ENCODE data around the gene SIRT6.
"Not testable (repeated sequence)": the region's sequence is repeated elsewhere in the genome, so short reads cannot be mapped to it uniquely, and the experiment has no call there.

The SIRT6 gene

DNA sequence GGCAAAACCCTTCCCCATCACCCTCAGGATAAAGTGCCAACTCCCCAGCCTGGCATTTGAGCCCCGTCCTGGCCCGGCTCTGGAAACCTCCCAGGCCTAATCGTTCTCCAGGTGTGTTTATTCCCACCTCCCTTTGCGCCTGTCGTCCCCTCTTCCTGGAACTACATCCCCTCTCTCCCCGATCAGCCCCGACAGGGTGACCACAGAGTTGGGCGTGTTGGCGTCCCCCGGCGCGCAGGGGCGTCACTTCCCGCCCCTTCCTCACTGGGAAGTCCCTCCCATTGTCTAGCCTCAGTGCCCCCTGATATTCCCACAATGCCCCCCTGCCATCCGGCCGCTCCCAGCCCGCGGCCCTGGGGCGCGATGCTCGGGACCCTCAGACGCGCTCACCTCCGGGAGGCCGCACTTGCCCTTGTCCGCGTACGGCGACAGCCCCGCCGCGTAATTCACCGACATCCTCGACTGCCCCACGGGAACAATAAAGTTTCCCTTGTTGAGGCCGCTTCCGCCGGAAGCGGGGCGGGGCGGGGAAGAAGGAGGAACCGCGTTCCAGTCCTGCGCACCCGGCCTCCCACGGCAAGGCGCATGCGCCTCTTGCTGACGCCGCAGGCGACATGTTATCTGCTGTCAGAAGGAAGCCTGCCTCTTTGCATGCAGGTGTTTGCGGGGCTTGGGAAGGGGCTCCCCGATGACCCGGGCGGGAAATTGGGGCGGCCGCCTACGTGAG lies at the start of gene SIRT6, which contains the start of gene ANKRD24:
Gene SIRT6, minus strand, starts transcription at position 480 of the 727 bp plus-strand sequence. Its CDS starts 24 bp downstream, at position 456.
Gene ANKRD24, plus strand, starts transcription at position 606 of the 727 bp plus-strand sequence. CDS start 3,737 bp downstream, outside the sequence.
- Histone ChIP-seq H3K36me3 (ENCODE audit: control insufficient read depth, insufficient read depth, low read length) (peaks cover 5% of the 10 kb centered on the region; the same call in 1 of the 2 replicates), H3K27ac (ENCODE audit: low read depth, low read length) (peak within 1 kb of the TSS; percentile 50; the same call in 1 of the 2 replicates), H3K9ac (ENCODE audit: low read length) (peak within 1 kb of the TSS; percentile 86)

DNA sequence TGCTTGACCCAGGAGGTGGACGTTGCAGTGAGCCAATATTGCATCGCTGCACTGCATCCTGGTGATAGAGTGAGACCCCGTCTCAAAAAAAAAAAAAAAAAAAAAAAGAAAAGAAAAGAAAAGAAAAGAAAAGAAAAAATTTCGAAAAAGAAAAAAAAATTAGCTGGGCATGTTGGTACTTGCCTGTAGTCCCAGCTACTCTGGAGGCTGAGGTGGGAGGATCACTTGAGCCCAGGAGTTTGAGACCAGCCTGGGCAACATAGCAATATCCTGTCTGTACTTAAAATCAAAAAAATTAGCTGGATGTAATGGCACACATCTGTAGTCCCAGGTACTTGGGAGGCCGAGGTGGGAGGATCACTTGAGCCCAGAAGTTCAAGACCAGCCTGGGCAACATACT lies 49.8 kb upstream of the SIRT6 start:
- H3K4me1 ChIP-seq (ENCODE audit: control insufficient read depth, insufficient read depth, low read length); H3K4me3 ChIP-seq (ENCODE audit: low read depth, low read length); H3K36me3 ChIP-seq (ENCODE audit: control insufficient read depth, insufficient read depth, low read length); H3K9me3 ChIP-seq (ENCODE audit: control insufficient read depth, insufficient read depth, low read depth, low read length); H3K27ac ChIP-seq (ENCODE audit: low read depth, low read length); H3K9ac ChIP-seq (ENCODE audit: low read length): not testable (repeated sequence)
- peaks cover 11% of the 10 kb centered on the region for H3K27me3 ChIP-seq (ENCODE audit: control insufficient read depth, insufficient read depth, low read length)

More for the DNA sequence above, at the start of gene SIRT6, which contains the start of gene ANKRD24:
- Histone ChIP-seq H3K9me3 (ENCODE audit: control insufficient read depth, insufficient read depth, low read depth, low read length) (no peaks in the 10 kb centered on the region), H3K4me1 (ENCODE audit: control insufficient read depth, insufficient read depth, low read length) (peaks cover 8% of the 10 kb centered on the region; the same call in 1 of the 2 replicates), H3K27me3 (ENCODE audit: control insufficient read depth, insufficient read depth, low read length) (no peaks in the 10 kb centered on the region), H3K4me3 (ENCODE audit: low read depth, low read length) (peak within 1 kb of the TSS; percentile 91)

DNA sequence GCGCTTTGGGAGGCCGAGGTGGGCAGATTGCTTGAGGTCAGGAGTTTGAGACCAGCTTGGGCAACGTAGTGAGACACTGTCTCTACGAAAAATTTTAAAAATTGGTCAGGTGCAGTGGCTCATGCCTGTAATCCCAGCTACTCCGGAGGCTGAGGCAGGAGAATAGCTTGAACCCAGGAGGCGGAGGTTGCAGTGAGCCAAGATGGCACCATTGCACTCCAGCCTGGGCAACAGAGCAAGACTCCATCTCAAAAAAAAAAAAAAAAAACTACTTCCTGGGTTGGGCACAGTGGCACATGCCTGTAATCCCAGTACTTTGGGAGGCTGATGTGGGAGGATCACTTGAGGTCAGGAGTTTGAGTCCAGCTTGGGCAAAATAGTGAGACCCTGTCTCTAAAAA lies 49.2 kb upstream of the SIRT6 start:
- H3K9me3 ChIP-seq (ENCODE audit: control insufficient read depth, insufficient read depth, low read depth, low read length); H3K9ac ChIP-seq (ENCODE audit: low read length); H3K27ac ChIP-seq (ENCODE audit: low read depth, low read length): not testable (repeated sequence)

DNA sequence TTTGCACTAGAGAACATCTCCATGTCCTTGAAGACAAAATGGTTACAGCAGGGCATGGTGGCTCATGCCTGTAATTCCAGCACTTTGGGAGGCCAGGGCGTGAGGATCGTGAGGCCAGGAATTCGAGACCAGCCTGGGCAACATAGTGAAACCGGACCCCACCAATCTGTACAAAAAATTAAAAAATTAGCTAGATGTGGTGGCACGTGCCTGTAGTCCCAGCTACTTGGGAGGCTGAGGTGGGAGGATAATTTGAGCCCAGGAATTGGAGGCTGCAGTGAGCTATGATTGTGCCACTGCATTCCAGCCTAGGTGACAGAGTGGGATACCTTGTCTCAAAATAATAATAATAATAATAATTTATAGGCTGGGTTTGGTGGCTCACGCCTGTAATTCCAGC lies 47.9 kb upstream of the SIRT6 start:
- not testable (repeated sequence) for H3K4me1 ChIP-seq (ENCODE audit: control insufficient read depth, insufficient read depth, low read length); H3K27ac ChIP-seq (ENCODE audit: low read depth, low read length); H3K4me3 ChIP-seq (ENCODE audit: low read depth, low read length); H3K9ac ChIP-seq (ENCODE audit: low read length); H3K36me3 ChIP-seq (ENCODE audit: control insufficient read depth, insufficient read depth, low read length); H3K9me3 ChIP-seq (ENCODE audit: control insufficient read depth, insufficient read depth, low read depth, low read length)
- H3K27me3 ChIP-seq (ENCODE audit: control insufficient read depth, insufficient read depth, low read length), result peaks cover 11% of the 10 kb centered on the region

More for the DNA sequence above, 49.2 kb upstream of the SIRT6 start:
- not testable (repeated sequence) for H3K36me3 ChIP-seq (ENCODE audit: control insufficient read depth, insufficient read depth, low read length); H3K4me1 ChIP-seq (ENCODE audit: control insufficient read depth, insufficient read depth, low read length); H3K4me3 ChIP-seq (ENCODE audit: low read depth, low read length)
- peaks cover 11% of the 10 kb centered on the region for H3K27me3 ChIP-seq (ENCODE audit: control insufficient read depth, insufficient read depth, low read length)

DNA sequence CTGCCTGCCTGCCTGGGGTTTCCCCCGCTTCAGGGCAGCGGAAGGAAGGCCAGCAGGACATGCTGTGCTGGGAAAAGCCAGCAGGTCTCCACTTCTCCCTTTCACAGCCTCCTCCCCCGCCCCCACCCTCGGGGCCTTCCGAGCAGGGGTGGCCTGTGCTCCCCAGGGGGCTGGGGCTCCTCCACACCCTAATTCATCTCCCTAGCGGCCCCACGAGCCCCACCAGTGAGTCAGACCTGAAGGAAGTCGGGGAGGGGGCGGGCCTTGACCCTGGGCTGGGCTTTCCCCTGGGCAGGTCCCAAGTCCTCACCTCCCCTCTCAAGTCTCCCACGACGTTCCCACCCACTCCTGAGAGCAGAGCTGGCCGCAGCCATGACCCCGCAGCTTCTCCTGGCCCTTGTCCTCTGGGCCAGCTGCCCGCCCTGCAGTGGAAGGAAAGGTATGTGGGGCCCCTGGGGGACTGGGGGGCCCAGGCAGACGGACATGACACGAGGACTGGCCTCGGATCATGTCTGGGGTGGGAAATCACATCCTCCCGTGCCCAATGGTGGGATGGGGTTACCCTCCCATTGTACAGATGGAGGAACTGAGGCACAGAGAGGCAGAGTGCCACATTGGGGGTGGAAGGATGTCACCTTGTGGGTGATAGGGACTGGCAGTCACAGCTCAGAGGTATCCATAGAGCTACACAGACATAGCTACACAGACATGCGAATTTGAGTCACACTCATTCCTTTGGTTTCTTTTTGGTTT lies 47.0 kb upstream of the SIRT6 start, which contains the start of gene EBI3:
Gene EBI3, plus strand, starts transcription at position 345 of the 753 bp plus-strand sequence. Its CDS starts 28 bp downstream, at position 373.
- no peak within 1 kb of the TSS for H3K9ac ChIP-seq (ENCODE audit: low read length)
- H3K4me1 ChIP-seq (ENCODE audit: control insufficient read depth, insufficient read depth, low read length), result peaks cover 9% of the 10 kb centered on the region
- H3K36me3 ChIP-seq (ENCODE audit: control insufficient read depth, insufficient read depth, low read length), result no peaks in the 10 kb centered on the region
- H3K9me3 ChIP-seq (ENCODE audit: control insufficient read depth, insufficient read depth, low read depth, low read length), result no peaks in the 10 kb centered on the region
- peaks cover 11% of the 10 kb centered on the region for H3K27me3 ChIP-seq (ENCODE audit: control insufficient read depth, insufficient read depth, low read length)
- no peak within 1 kb of the TSS for H3K27ac ChIP-seq (ENCODE audit: low read depth, low read length)
- H3K4me3 ChIP-seq (ENCODE audit: low read depth, low read length), result peak within 1 kb of the TSS; percentile 32; the same call in 1 of the 2 replicates

DNA sequence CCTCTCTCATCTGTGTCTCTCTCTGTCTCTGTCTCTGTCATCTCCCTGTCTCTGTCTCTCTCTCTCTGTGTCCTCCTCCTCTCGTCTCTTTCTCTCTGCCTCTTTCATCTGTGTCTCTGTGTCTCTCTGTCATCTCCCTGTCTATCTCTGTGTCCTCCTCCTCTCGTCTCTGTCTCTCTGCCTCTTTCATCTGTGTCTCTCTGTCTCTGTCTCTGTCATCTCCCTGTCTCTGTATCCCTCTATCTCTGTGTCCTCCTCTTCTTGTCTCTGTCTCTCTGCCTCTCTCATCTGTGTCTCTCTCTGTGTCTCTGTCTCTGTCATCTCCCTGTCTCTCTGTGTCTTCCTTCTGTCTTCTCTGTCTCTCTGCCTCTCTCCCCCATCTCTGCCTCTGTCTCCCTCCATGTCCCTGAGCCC lies 46.4 kb upstream of the SIRT6 start:
- Histone ChIP-seq H3K4me3 (ENCODE audit: low read depth, low read length) (peak overlapping the region; percentile 32; the same call in 1 of the 2 replicates), H3K9ac (ENCODE audit: low read length) (no peak overlapping the region), H3K4me1 (ENCODE audit: control insufficient read depth, insufficient read depth, low read length) (peaks cover 9% of the 10 kb centered on the region), H3K27me3 (ENCODE audit: control insufficient read depth, insufficient read depth, low read length) (peaks cover 11% of the 10 kb centered on the region), H3K9me3 (ENCODE audit: control insufficient read depth, insufficient read depth, low read depth, low read length) (no peaks in the 10 kb centered on the region), H3K36me3 (ENCODE audit: control insufficient read depth, insufficient read depth, low read length) (no peaks in the 10 kb centered on the region), H3K27ac (ENCODE audit: low read depth, low read length) (no peak overlapping the region)

DNA sequence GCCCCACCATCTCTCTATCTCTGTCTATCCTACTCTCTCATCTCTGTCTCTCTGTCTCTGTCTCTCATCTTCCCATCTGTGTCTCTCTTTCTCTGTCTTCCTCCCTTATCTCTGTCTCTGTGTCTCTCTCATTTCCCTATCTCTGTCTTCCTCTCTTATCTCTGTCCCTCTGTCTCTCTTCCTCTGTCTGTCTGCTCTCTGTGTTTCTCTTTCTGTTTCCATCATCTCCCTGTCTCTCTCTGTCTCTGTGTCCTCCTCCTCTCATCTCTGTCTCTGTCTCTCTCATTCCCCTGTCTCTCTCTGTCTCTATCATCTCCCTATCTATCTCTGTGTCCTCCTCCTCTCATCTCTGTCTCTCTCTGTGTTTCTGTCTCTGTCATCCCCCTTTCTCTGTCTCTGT lies 45.4 kb upstream of the SIRT6 start:
- H3K27ac ChIP-seq (ENCODE audit: low read depth, low read length), result no peak overlapping the region
- H3K4me3 ChIP-seq (ENCODE audit: low read depth, low read length), result no peak overlapping the region
- no peaks in the 10 kb centered on the region for H3K36me3 ChIP-seq (ENCODE audit: control insufficient read depth, insufficient read depth, low read length)
- H3K27me3 ChIP-seq (ENCODE audit: control insufficient read depth, insufficient read depth, low read length), result peaks cover 11% of the 10 kb centered on the region
- H3K9ac ChIP-seq (ENCODE audit: low read length), result no peak overlapping the region
- no peaks in the 10 kb centered on the region for H3K9me3 ChIP-seq (ENCODE audit: control insufficient read depth, insufficient read depth, low read depth, low read length)
- peaks cover 9% of the 10 kb centered on the region for H3K4me1 ChIP-seq (ENCODE audit: control insufficient read depth, insufficient read depth, low read length)

DNA sequence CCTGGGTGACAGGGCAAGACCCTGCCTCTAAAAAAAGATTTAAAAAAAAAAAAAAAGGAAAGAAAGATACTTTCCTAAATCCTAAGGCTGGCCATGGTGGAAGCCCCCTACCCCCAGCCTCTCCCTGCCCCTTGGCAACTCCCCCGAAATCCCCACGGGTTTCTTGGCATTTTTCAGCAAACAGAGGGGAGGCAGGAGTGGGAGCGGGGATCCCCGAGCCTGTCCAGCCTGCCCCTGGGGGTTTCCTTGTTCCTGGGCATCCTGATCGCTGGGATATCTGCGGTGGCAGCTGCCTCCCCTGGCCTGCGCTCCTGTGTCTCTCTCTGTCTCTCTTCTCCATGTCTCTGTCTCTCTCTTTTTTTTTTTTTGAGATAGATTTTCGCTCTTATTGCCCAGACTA lies 43.5 kb upstream of the SIRT6 start:
- Histone ChIP-seq H3K4me1 (ENCODE audit: control insufficient read depth, insufficient read depth, low read length) (peaks cover 9% of the 10 kb centered on the region), H3K27me3 (ENCODE audit: control insufficient read depth, insufficient read depth, low read length) (peaks cover 11% of the 10 kb centered on the region), H3K36me3 (ENCODE audit: control insufficient read depth, insufficient read depth, low read length) (no peaks in the 10 kb centered on the region), H3K27ac (ENCODE audit: low read depth, low read length) (no peak overlapping the region), H3K9ac (ENCODE audit: low read length) (no peak overlapping the region), H3K9me3 (ENCODE audit: control insufficient read depth, insufficient read depth, low read depth, low read length) (no peaks in the 10 kb centered on the region), H3K4me3 (ENCODE audit: low read depth, low read length) (no peak overlapping the region)

DNA sequence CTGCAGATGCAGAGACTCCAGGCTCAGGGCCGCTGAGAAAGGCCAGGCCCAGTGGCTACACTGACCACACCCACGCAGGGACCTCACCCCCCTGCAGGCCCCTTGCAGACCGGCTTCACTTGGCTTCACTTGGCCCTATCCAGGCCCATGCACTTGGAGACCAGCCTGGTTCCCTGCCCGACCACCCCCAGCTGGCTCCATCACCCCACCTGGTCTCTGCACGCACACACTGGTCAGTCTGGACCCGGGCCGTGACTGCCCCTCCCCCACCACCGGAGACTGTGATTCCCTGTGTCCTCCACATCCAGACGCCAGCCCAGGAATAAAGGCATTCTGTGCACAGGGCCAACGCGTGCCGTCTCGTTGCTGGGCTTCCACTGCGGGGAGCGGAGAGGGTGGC lies 42.1 kb upstream of the SIRT6 start:
- Histone ChIP-seq H3K9ac (ENCODE audit: low read length) (no peak overlapping the region), H3K27me3 (ENCODE audit: control insufficient read depth, insufficient read depth, low read length) (peaks cover 11% of the 10 kb centered on the region), H3K36me3 (ENCODE audit: control insufficient read depth, insufficient read depth, low read length) (no peaks in the 10 kb centered on the region), H3K4me3 (ENCODE audit: low read depth, low read length) (no peak overlapping the region), H3K9me3 (ENCODE audit: control insufficient read depth, insufficient read depth, low read depth, low read length) (no peaks in the 10 kb centered on the region), H3K4me1 (ENCODE audit: control insufficient read depth, insufficient read depth, low read length) (peaks cover 7% of the 10 kb centered on the region), H3K27ac (ENCODE audit: low read depth, low read length) (no peak overlapping the region)

DNA sequence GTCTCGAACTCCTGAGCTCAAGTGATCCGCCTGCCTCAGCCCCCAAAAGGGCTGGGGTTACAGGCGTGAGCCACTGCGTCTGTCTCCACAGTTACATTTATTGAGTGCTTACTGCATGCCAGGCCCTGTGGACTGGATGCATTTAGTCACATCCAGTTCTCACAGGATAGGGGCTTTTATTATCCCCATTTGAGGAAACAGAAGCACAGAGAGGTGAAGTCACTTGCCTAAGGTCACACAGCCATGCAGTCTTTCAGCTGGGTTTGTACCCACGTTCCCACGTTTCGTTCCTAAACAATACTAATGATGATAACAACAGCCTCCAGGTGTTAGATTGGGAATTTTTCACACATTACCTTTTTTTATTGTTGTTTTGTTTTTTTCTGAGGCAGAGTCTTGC lies 37.8 kb upstream of the SIRT6 start:
- Histone ChIP-seq H3K27me3 (ENCODE audit: control insufficient read depth, insufficient read depth, low read length) (no peaks in the 10 kb centered on the region), H3K9ac (ENCODE audit: low read length) (no peak overlapping the region), H3K9me3 (ENCODE audit: control insufficient read depth, insufficient read depth, low read depth, low read length) (peaks cover 2% of the 10 kb centered on the region; the same call in 1 of the 2 replicates), H3K36me3 (ENCODE audit: control insufficient read depth, insufficient read depth, low read length) (no peaks in the 10 kb centered on the region), H3K27ac (ENCODE audit: low read depth, low read length) (no peak overlapping the region), H3K4me3 (ENCODE audit: low read depth, low read length) (no peak overlapping the region), H3K4me1 (ENCODE audit: control insufficient read depth, insufficient read depth, low read length) (no peaks in the 10 kb centered on the region; the same call in 1 of the 2 replicates)

DNA sequence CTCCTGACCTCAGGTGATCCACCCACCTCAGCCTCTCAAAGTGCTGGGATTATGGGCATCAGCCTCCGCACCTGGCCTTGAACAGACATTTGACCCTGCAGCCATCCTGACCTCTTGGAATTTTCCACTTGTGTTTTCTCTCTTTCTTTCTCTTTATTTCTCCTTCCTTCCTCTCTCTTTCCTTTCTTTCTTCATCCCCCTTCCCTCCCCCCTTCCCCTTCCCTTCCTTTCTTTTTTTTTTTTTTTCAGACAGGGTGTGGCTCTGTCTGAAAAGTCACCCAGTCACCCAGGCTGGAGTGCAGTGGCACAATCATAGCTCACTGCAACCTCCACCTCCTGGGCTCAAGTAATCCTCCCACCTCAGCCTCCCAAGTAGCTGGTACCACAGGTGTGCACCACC lies 36.2 kb upstream of the SIRT6 start:
- H3K27ac ChIP-seq (ENCODE audit: low read depth, low read length); H3K4me3 ChIP-seq (ENCODE audit: low read depth, low read length); H3K27me3 ChIP-seq (ENCODE audit: control insufficient read depth, insufficient read depth, low read length); H3K9ac ChIP-seq (ENCODE audit: low read length); H3K4me1 ChIP-seq (ENCODE audit: control insufficient read depth, insufficient read depth, low read length); H3K36me3 ChIP-seq (ENCODE audit: control insufficient read depth, insufficient read depth, low read length); H3K9me3 ChIP-seq (ENCODE audit: control insufficient read depth, insufficient read depth, low read depth, low read length): not testable (repeated sequence)
